Astrocyte of the spinal cord (primary cell): ENCODE data around the gene ZNF428.

ENCODE experiments used
- DNase-seq: peaks from one replicate; pipeline ENCODE4 v3.0.0; 2011; ENCODE audit warnings: low read depth, low spot score
- H3K4me3 ChIP-seq: 2 replicates; pipeline ENCODE4 v1.5.1; 2011; ENCODE audit warnings: low read depth, mild to moderate bottlenecking, low read length, moderate library complexity
- in situ Hi-C: cut with HindIII; loops from 2 replicates; pipeline ENCODE4 v1.10.0; 2017; ENCODE audit warnings: low sequenced_read_pairs
- TF ChIP-seq, protein P1 (sequence below): IDR thresholded peaks from 2 replicates; pipeline ENCODE4 v1.5.1; 2012; ENCODE audit warnings: low read depth, mild to moderate bottlenecking, low read length, inconsistent platforms

ZNF428 gene

DNA sequence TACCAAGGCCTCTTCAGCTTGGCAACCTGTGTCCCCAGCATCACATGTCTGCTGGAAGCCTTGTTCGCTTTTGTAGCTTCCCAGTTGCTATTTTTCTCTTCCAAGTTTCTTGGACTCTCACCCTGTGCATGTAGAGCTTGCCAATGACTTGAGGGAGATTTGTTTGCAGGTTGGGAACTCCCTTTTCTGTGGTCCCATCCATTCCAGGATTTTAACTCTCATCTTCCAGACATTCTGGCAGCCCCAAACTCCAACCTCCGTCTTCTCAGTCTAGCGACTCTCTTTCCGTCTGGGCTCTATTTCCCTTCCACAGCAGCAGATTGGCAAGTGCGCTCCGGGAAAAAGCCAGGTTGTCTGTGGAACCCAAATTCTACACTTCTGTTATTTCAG, 41.5 kb upstream of the ZNF428 start:
- in situ Hi-C loops: no loop called here
- TF ChIP-seq, protein P1, sequence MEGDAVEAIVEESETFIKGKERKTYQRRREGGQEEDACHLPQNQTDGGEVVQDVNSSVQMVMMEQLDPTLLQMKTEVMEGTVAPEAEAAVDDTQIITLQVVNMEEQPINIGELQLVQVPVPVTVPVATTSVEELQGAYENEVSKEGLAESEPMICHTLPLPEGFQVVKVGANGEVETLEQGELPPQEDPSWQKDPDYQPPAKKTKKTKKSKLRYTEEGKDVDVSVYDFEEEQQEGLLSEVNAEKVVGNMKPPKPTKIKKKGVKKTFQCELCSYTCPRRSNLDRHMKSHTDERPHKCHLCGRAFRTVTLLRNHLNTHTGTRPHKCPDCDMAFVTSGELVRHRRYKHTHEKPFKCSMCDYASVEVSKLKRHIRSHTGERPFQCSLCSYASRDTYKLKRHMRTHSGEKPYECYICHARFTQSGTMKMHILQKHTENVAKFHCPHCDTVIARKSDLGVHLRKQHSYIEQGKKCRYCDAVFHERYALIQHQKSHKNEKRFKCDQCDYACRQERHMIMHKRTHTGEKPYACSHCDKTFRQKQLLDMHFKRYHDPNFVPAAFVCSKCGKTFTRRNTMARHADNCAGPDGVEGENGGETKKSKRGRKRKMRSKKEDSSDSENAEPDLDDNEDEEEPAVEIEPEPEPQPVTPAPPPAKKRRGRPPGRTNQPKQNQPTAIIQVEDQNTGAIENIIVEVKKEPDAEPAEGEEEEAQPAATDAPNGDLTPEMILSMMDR: no peak
- DNase-seq: no peak

DNA sequence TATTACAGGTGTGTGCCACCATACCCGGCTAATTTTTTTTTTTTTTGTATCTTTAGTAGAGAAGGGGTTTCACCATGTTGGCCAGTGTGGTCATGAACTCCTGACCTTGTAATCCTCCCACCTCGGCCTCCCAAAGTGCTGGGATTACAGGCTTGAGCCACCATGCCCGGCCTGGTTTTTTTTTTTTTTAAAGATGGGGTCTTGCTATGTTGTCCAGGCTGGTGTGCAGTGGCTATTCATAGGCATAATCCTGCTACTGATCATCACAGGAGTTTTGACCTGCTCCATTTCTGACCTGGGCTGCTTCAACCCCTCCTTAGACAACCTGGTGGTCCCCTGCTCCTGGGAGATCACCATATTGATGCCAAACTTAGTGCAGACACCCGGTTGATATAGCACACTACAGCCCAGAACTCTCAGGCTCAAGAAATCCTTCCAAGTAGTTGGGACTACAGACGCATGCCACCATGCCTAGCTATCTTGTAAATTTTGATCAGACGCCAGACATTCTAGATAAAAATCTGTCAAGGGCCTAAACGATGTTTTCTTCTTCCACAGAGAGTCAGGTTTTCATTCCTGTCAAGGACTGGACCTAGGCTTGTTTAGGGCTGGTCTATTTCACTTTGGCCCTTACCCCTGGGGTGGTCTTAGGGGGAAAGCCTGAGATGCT, 41.0 kb upstream of the ZNF428 start:
- in situ Hi-C loops: no loop called here
- TF ChIP-seq, protein P1: no peak
- H3K4me3 ChIP-seq: no peak overlapping the region
- no peak for DNase-seq

More for the DNA sequence above, 41.5 kb upstream of the ZNF428 start:
- no peak overlapping the region for H3K4me3 ChIP-seq

DNA sequence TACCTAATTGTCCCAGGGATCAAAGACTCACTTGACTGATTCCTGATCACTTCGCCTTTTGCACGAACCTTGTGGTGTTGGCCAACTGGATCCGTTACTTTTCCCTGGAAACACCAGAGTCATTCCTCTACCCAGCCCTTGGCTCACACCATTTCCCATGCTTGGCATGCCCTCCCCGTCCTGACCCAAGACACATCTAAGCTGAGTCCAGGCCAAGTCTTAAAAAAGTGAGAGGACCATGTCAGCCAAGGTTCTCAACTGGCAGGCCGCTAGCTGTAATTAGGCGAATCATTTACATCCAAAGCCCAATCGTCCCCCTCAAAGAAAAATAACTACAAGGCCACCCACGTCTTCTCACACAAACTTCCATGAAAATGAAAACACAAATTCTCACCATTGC, 39.1 kb upstream of the ZNF428 start:
- in situ Hi-C loops: no loop called here
- TF ChIP-seq, protein P1: no peak
- no peak overlapping the region for H3K4me3 ChIP-seq
- DNase-seq: no peak

- no peak overlapping the region for H3K4me3 ChIP-seq
- in situ Hi-C loops: no loop called here
- DNase-seq: no peak
- TF ChIP-seq, protein P1: no peak
Observed at GRCh38 chr19:43658001-43658400, 38.6 kb upstream of the ZNF428 start.

GRCh38 chr19:43656436-43656835, 37.0 kb upstream of the ZNF428 start:
- TF ChIP-seq, protein P1: no peak
- DNase-seq: no peak
- in situ Hi-C loops: no loop called here
- H3K4me3 ChIP-seq: no peak overlapping the region

DNA sequence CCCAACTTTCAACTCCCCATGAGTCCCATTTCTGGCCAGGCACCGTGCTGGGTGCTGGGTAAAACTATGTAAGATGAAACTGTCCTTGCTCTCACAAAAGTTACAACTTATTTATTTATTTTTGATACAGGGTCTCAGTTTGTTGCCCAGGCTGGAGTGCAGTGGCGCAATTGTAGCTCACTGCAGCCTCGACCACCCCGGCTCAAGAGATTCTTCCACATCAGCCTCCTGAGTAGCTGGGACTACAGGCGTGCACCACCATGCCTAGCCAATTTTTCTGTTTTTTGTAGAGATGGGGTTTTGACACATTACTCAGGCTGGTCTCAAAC, 33.1 kb upstream of the ZNF428 start:
- in situ Hi-C loops: no loop called here

More for the DNA sequence above, 33.1 kb upstream of the ZNF428 start:
- no peak overlapping the region for H3K4me3 ChIP-seq
- TF ChIP-seq, protein P1: no peak
- no peak for DNase-seq
